Epidermal melanocyte (primary cell): ENCODE results near the gene CSNK1G1.
A peak's percentile ranks its signal among the peaks of the same experiment; 100 is the strongest.
"Not testable (repeated sequence)": the region's sequence is repeated elsewhere in the genome, so short reads cannot be mapped to it uniquely, and the experiment has no call there.

Experiments used
- DNase-seq: peaks from one replicate; pipeline ENCODE4 v3.0.0; 2011; ENCODE audit warnings: low spot score; ENCODE audit not compliant: insufficient read length

Gene CSNK1G1

GRCh38 chr15:64355944-64356709 is at the start of gene CSNK1G1:
Gene CSNK1G1, minus strand, starts transcription at chr15:64356173. Its CDS starts 55,674 bp downstream, at chr15:64300499.
- DNase-seq, result peak; percentile 68

DNA sequence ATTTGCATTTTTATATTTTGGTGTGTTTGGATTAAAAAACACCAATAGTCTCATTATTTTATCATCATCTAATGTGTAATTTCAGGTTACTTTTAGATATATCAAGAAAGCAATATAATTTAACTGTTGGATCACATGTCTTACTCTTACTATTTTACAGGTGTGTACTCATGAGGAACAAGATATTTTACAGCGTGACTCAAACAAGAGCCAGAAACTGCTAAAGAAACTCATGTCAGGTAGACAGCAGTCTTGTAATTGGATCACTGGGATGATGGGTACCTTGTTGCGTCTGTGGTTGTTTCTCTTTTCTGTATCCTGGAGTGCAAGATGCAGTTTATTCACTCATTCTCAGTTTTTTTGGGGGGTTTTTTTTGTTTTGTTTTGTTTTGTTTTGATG is 44.6 kb upstream of the CSNK1G1 start:
- DNase-seq, result no peak

DNA sequence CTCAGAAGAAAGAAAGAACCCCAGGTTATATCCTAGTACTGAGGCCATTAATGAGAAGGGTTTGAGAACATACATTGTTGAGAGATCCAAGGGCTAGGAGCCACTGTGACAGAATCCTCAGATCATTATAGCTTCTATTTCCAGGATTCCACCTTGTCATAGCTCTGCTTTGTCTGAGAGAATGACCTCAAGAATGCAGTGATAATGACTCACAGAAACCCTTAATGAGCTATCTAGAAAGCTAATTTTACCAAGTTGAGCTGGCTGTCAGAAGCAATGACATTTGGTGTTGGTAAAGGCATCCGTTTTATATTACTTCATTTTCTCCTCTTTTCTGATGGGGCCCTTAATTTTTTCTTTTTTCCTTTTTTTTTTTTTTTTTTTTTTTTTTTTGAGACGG is 42.6 kb upstream of the CSNK1G1 start:
- DNase-seq, result no peak

GRCh38 chr15:64396789-64397188 is 40.8 kb upstream of the CSNK1G1 start:
- DNase-seq, result no peak

GRCh38 chr15:64392471-64392870 is 36.5 kb upstream of the CSNK1G1 start:
- DNase-seq, result not testable (repeated sequence)

- no peak for DNase-seq
These were observed 33.1 kb upstream of the CSNK1G1 start for GRCh38 chr15:64389036-64389435.

GRCh38 chr15:64387562-64388168 is 31.7 kb upstream of the CSNK1G1 start, which contains the start of gene TRIP4:
Gene TRIP4, plus strand, starts transcription at chr15:64387836. Its CDS starts 28 bp downstream, at chr15:64387864.
- peak; percentile 86 for DNase-seq

DNA sequence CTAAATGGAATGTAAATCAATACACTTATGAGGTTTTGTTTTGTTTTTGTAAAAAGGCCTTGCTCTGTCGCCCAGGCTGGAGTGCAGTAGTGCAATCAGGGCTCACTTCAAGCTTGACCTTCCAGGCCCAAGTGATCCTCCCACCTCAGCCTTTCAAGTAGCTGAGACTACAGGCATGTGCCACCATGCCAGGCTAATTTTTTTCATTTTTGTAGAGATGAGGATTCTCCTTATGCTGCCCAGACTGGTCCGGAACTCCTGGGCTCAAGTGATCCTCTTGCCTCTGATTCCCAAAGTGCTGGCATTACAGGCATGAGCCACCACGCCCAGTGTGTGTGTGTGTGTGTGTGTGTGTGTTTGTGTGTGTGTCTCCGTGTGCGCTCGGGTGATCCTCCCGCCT is 30.3 kb upstream of the CSNK1G1 start:
- no peak for DNase-seq

DNA sequence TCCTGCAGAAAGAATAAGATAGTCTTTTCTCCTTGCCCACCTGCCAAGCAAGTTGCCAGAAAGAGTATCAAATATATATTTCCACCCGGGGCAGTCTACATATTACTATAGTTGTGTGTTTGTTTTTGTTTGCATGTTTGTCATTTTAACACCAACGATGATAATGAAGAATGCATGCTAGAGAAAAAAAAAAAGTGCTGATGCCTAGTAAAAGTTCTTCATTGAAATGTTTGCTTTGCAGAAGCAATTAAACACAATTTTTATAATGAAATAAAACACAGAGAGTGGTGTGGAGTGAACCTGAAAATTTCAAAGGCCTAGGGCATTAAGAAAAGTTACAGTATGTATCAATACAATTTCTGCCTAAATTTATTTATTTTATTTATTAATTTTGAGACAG is 27.8 kb upstream of the CSNK1G1 start:
- no peak for DNase-seq

DNA sequence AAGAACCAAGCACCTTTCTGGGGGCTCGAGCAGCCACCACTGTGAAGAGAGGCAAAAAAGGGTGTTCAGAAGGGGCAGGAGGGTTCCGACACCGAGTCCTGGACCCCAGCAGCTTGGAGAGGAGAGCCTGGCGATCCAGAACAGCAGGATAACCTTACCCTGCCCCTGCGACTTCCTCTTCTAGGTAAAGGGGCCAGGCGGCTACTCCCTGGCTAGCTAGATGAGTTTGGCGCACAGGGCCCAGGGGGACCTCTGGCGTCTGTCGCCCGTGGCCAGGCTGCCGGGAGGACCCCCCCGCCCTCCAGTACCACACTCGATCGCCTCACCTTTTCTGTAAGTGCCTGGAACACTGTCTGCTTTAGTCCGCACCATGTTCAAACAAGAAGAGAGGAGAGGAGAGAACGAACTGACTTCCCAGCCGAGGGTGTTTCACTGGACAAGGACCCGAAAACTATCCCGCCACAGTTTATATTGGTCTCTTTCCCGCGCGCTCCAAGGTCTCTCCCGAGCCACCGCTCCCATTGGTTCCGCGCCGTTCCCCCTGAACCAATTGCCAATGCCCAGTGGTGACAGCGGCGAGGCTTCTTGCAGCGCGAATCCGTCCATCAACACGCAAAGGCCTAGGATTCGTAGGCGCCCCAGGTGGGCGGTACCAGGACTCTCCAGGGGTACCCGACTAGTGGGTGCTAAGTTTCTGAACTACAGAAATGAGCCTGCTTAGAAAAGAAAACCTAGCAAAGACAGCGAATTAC is 25.2 kb upstream of the CSNK1G1 start, which contains the start of gene PCLAF:
Gene PCLAF (minus strand): TSS at position 442 of the 752 bp plus-strand sequence. CDS start 70 bp downstream, at position 372.
- peak; percentile 98 for DNase-seq

DNA sequence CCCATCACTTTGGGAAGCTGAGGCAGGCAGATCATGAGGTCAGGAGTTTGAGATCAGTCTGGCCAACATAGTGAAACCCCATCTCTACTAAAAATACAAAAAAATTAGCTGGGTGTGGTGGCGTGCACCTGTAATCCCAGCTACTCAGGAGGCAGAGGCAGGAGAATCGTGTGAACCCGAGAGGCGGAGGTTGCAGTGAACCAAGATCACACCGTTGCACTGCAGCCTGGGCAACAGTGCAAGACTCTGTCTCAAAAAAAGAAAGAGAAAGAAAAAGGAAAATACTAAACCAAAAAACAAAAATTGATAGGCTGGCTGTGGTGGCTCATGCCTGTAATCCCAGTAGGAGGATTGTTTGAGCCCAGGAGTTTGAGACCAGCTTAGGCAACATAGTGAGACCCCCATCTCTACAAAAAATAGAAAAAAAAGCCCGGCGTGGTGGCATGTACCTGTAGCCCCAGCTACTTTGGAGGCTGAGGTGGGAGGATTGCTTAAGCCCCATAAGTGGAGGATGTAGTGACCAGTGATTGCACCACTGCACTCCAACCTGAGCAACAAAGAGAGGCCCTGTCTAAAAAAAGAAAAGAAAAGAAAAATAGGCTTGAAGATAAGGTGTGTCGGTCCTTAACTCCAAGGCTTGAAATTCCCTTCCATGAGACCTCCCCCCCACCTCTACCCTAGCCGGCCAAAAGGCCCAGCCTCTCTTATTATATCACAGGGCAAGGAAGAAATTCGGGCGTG is 24.3 kb upstream of the CSNK1G1 start:
- DNase-seq, result not testable (repeated sequence)

GRCh38 chr15:64379216-64379960 is 23.4 kb upstream of the CSNK1G1 start:
- no peak for DNase-seq

- DNase-seq, result no peak
These were observed 17.4 kb upstream of the CSNK1G1 start for GRCh38 chr15:64373360-64373759.

GRCh38 chr15:64371383-64371782 is 15.4 kb upstream of the CSNK1G1 start:
- not testable (repeated sequence) for DNase-seq

DNA sequence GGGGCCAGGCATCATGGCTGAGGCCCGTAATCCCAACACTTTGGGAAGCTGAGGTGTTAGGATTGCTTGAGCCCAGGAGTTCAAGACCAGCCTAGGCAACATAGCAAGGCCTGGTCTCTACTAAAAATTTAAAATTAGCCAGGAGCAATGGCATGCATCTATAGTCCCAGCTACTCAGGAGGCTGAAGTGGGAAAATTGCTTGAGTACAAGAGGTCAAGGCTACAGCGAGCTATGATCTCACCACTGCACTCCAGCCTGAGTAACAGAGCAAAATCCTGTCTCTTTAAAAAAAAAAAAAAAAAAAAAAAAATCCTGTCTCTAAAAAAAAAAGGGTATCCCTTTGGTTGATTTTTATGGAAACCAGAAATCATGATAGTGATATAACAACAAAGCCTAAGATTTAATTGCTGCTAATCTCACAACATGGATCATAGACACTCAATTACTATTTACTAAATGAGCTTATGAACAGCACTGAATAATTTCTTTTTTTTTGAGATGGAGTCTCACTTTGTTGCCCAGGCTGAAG is 13.2 kb upstream of the CSNK1G1 start:
- DNase-seq, result no peak

DNA sequence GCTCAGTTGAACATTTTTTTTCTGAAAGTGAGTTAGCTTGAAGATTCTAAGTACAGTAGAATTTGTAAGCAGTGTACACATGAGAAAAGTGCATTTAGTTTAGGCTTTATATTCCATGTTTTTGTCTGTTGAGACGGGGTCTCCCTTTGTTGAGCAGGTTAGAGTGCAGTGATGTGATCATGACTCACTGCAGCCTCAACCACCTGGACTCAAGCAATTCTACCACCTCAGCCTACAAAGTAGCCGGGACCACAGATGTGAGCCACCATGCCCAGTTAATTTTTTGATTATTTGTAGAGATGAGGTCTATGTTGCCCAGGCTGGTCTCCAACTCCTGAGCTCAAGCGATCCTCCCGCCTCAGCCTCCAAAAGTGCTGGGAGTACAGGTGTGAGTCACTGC is 5.3 kb upstream of the CSNK1G1 start:
- DNase-seq, result no peak

DNA sequence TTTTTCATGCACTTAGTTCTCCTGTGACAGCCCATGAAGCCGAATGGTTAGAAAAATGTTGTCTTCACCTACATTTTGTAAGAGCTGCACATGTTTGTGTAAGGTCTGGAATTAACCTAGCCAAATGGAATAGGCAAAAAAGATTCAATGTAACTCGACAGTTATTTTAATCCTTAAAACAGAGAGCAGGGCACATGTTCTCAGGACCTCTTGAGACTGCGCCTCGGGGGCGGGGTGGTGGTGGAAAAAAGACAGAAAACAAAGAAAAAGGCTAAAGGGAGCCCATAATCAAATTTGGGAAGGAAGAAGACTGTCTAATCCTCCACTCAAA is 702 bp upstream of the CSNK1G1 start:
- no peak for DNase-seq

- DNase-seq, result no peak
These were observed 527 bp downstream of the CSNK1G1 start for GRCh38 chr15:64355348-64355943.

DNA sequence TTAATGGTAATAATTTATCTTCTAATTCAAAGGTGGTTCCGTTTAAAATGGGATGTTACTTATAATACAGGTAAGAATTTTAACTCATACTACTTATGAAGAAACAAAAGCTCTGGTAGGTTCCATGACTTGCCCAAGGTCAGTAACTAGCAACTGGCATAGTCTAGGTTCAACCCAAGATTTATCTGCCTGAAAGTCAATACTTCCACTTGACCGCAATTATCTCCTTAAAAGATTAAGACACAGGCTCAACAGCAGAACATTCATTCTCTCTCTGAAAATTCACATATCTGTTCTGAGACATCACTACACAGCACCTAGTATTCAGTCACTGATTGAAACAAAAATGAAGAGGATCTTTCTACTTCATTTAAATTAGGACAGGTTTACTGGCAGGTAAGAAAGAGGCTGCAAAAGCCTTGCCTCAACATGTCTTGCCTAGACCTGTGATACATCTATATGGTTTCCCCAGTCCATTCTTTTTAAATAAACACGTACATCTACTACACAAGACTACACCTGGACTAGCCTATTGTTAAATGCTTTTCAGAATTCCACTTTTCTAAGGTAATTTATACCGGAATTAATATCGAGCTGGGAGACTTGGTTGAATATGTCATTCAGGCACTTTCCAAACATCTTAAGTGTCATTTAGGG is 1.2 kb downstream of the CSNK1G1 start:
- no peak for DNase-seq

DNA sequence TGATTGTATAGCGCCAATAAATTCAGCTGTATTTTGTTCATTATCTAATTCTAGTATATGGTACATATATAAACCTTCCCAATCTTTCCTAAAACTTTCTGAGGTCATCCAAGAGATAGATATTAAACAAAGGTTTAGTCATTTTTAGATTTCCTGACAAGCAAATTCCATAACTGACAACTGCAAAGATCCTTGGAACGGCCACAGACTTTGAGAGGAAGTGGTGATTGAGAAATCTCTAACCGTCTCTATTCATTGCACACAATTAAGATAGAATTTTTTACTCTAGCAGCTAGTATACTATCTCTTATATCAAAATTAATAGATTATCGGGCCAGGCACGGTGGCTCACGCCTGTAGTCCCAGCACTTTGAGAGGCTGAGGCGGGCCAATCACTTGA is 4.7 kb downstream of the CSNK1G1 start:
- no peak for DNase-seq
